HUES6 (cell line): Measurements from ENCODE around the gene STARD3.
"Not testable (repeated sequence)": the region's sequence is repeated elsewhere in the genome, so short reads cannot be mapped to it uniquely, and the experiment has no call there.

Experiments used
- H3K27ac ChIP-seq: 2 replicates; pipeline ENCODE4 v1.7.0; 2013; ENCODE audit warnings: low read depth, mild to moderate bottlenecking, low read length, inconsistent platforms
- H3K27me3 ChIP-seq: 2 replicates; pipeline ENCODE4 v1.6.1; 2013; ENCODE audit warnings: low read length; ENCODE audit not compliant: control insufficient read depth, insufficient read depth
- H3K36me3 ChIP-seq: 2 replicates; pipeline ENCODE4 v1.6.1; 2013; ENCODE audit warnings: low read length; ENCODE audit not compliant: control insufficient read depth, insufficient read depth
- H3K4me1 ChIP-seq: 2 replicates; pipeline ENCODE4 v1.6.1; 2013; ENCODE audit warnings: low read length; ENCODE audit not compliant: control insufficient read depth, insufficient read depth
- H3K4me3 ChIP-seq: 2 replicates; pipeline ENCODE4 v1.5.1; 2013; ENCODE audit warnings: low read depth, low read length
- H3K9ac ChIP-seq: one replicate; pipeline ENCODE4 v1.6.1; 2013; ENCODE audit warnings: mild to moderate bottlenecking, low read length
- H3K9me3 ChIP-seq: 2 replicates; pipeline ENCODE4 v1.6.1; 2013; ENCODE audit warnings: low read depth, low read length; ENCODE audit not compliant: control insufficient read depth, insufficient read depth

The STARD3 gene

DNA sequence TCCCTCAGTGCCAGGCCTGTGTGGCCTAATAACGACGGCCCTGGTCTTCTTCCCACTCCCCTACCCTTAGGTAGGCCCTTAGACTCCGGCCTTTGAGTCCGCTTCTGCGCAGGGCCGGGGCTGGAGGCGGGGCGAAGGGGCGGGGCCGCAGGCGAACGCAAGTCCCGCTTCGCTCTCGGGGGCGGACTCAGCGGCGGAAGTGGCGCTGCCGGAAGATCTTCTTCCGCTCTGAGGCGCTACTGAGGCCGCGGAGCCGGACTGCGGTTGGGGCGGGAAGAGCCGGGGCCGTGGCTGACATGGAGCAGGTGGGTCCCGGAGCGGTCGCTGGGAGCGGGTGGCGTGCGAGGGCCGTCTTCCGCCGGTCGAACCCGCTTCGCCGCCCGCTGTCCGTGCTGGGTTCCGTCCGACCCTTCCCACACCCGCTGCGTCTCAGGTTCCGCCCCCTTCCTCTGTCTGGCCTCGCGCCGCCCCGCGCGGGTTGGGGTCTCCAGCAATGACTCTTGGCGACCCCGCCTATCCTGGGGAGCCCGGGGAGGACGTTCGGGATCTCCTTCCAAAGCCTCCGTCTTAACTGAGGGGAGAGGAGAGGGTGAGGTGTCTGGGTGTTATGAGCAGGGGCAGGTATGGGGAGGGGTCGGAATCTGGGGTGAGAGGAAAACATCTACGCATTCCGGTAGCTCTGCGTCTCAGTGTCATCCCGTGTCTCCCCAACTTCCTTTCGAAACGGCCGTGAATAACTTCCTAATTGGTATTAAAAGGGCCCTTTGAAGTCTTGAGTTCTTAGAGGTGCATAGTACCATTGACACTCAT is at the start of gene STARD3:
Gene STARD3 (plus strand): TSS at position 218 of the 810 bp plus-strand sequence. CDS start 16,388 bp downstream, outside the sequence.
- Histone ChIP-seq H3K9ac (peak within 1 kb of the TSS; percentile 92), H3K36me3 (no peaks in the 10 kb centered on the region), H3K27ac (peak within 1 kb of the TSS; percentile 70; the same call in 1 of the 2 replicates), H3K9me3 (no peaks in the 10 kb centered on the region), H3K4me1 (peaks cover 48% of the 10 kb centered on the region), H3K27me3 (no peaks in the 10 kb centered on the region), H3K4me3 (peak within 1 kb of the TSS; percentile 93)

DNA sequence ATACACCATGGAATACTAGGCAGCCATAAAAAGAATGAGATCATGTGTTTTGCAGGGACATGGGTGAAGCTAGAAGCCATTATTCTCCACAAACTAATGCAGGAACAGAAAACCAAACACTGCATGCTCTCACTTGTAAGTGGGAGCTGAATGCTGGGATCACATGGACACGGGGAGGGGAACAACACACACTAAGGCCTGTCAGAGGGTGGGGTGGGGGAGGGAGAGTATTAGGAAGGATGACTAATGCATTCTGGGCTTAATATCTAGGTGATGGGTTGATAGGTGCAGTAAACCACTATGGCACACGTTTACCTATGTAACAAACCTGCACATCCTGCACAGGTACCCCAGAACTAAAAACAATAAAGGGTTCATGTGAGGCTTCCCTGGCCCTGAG is 46.8 kb upstream of the STARD3 start:
- H3K27me3 ChIP-seq, result peaks cover 70% of the 10 kb centered on the region
- H3K9ac ChIP-seq, H3K4me3 ChIP-seq, H3K4me1 ChIP-seq, H3K27ac ChIP-seq, H3K9me3 ChIP-seq, H3K36me3 ChIP-seq: not testable (repeated sequence)

DNA sequence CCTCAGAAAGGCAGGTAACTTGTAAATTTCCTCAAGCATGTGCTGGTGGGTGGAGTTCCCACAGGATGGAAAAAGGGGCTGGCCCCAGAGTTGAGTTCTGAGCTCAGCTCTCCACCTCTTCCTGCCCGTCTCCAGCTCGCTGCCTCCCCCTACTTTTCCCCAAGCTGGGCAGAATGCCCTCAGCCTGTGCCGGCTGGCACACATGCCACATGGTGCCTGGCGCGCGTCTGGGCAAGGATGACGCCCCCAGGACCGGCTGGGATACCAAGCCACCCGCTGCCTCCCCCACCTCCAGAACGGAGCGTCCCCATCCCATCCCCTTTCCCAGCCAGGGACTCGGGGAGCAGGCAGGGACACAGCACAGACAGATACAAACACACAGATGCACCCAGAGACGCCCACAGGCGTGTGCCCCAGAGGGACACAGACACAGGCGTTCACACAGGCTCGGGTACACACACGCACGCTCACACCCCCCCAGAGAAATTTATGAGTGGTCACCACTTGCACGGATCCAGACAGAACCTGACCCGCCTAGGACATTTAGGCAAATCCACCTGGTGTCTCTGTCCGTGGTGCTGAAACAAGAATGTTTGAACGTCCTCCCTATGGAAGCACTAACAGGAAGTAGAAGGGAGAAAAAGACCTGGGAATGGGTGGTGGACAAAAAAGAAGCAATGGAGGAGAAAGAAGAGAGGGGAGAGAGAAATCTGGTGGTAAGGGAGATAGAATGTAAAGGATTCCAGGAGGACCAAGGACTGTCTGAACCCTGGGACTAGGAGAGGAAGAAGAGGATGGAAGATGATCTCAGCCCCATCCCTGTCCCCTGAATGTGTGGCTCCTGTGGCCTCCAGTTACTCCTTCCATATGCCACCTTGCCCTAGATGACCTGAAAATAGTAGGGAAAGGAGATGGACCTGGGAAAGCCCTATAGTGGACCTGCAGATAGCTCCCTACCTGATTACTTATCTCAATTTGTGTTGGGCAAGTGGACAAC is 44.7 kb upstream of the STARD3 start:
- Histone ChIP-seq H3K4me1 (peaks cover 8% of the 10 kb centered on the region), H3K9ac (no peak overlapping the region), H3K27ac (no peak overlapping the region), H3K27me3 (peaks cover 91% of the 10 kb centered on the region), H3K9me3 (no peaks in the 10 kb centered on the region), H3K36me3 (no peaks in the 10 kb centered on the region), H3K4me3 (peak overlapping the region; percentile 41)

GRCh38 chr17:39593371-39593770 is 43.6 kb upstream of the STARD3 start:
- H3K4me3 ChIP-seq, result no peak overlapping the region
- H3K9ac ChIP-seq, result no peak overlapping the region
- H3K27ac ChIP-seq, result no peak overlapping the region
- H3K36me3 ChIP-seq, result no peaks in the 10 kb centered on the region
- peaks cover 8% of the 10 kb centered on the region for H3K4me1 ChIP-seq
- peaks cover 94% of the 10 kb centered on the region for H3K27me3 ChIP-seq
- H3K9me3 ChIP-seq, result no peaks in the 10 kb centered on the region

GRCh38 chr17:39595294-39595693 is 41.6 kb upstream of the STARD3 start:
- no peak overlapping the region for H3K9ac ChIP-seq
- H3K27ac ChIP-seq, result no peak overlapping the region
- peaks cover 99% of the 10 kb centered on the region for H3K27me3 ChIP-seq

GRCh38 chr17:39595928-39596510 is 40.9 kb upstream of the STARD3 start:
- no peak overlapping the region for H3K9ac ChIP-seq
- H3K9me3 ChIP-seq, result no peaks in the 10 kb centered on the region
- peaks cover 21% of the 10 kb centered on the region for H3K4me1 ChIP-seq
- no peaks in the 10 kb centered on the region for H3K36me3 ChIP-seq
- H3K27ac ChIP-seq, result no peak overlapping the region
- peaks cover 100% of the 10 kb centered on the region for H3K27me3 ChIP-seq
- peak overlapping the region; percentile 22; the same call in 1 of the 2 replicates for H3K4me3 ChIP-seq

More at GRCh38 chr17:39595294-39595693, 41.6 kb upstream of the STARD3 start:
- Histone ChIP-seq H3K4me3 (no peak overlapping the region), H3K36me3 (no peaks in the 10 kb centered on the region), H3K9me3 (no peaks in the 10 kb centered on the region), H3K4me1 (peaks cover 17% of the 10 kb centered on the region)

DNA sequence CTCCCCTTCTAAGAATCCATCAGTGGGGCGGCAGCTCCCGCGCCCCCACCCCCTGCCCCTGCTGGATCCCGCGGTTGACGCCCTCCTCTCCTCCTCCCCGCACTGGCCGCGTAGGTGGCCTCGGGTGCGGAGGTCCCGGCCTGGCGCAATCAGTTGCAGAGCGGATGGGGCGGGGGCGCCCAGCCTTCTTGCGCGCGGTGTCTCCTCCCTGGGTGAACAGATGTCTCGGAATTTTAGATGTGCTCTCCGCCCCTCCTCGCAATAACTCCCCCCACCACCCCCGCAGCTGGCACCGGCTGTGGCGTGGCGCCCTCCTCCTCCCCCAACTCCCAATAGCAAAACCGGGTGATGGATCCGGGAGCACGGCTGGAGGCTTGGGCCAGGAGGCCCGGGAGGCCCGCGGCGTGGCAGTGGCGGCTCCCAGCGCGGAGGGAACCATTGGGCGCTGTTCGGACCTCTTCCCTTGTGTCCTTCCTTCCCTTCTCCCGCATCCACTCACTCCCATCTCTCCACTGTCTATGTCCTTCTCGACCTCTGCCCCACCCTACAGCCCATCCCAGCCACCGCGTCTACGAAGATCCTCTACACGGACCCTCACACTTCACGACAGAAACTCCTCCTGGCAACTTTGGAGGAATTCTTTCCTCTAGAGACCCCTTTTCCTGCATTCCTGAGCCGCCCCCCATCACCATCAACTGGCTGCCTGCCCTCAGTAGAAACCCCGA is 40.2 kb upstream of the STARD3 start:
- peak overlapping the region; percentile 22 for H3K4me3 ChIP-seq
- H3K9ac ChIP-seq, result no peak overlapping the region
- peaks cover 100% of the 10 kb centered on the region for H3K27me3 ChIP-seq
- no peaks in the 10 kb centered on the region for H3K9me3 ChIP-seq
- H3K4me1 ChIP-seq, result peaks cover 23% of the 10 kb centered on the region
- H3K36me3 ChIP-seq, result no peaks in the 10 kb centered on the region
- no peak overlapping the region for H3K27ac ChIP-seq

DNA sequence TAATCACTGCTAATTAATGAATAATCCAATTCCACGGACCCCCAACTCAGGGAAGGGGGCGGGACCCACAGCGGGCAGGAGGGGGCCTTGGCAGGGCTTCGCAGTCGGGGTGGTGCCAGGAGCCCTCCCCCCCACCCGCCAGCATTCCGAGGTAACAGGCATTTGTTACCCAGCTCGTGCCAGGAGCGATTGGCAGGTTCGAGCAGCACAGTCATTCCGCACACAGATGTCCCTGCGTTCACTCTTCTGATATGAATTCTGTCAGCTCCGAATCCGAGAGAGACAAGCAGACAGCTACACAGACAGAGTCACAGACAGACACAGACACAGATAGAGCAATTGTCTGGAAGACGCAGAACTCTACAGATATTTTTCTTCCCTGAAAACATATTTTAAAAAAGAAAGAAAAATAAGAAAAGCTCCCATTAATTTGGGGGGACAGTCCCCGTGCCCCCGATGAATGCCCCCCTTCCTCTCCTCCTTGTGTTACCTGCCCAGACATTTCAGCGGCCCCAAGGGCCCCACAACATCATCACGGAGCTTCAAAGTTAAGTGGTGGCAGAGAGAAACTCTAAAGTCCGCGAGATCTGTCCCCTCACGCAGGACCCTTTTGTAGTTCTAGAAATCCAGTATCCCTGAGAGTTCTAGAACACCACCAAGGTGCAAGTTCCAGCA is 39.4 kb upstream of the STARD3 start:
- Histone ChIP-seq H3K9ac (no peak overlapping the region), H3K4me3 (no peak overlapping the region), H3K27me3 (peaks cover 100% of the 10 kb centered on the region), H3K9me3 (no peaks in the 10 kb centered on the region), H3K4me1 (peaks cover 27% of the 10 kb centered on the region), H3K36me3 (no peaks in the 10 kb centered on the region), H3K27ac (no peak overlapping the region)

GRCh38 chr17:39598047-39598481 is 38.9 kb upstream of the STARD3 start:
- peaks cover 100% of the 10 kb centered on the region for H3K27me3 ChIP-seq
- no peak overlapping the region for H3K4me3 ChIP-seq
- H3K27ac ChIP-seq, result no peak overlapping the region
- peaks cover 27% of the 10 kb centered on the region for H3K4me1 ChIP-seq
- H3K36me3 ChIP-seq, result no peaks in the 10 kb centered on the region
- H3K9ac ChIP-seq, result no peak overlapping the region
- no peaks in the 10 kb centered on the region for H3K9me3 ChIP-seq

- H3K9me3 ChIP-seq, result no peaks in the 10 kb centered on the region
- H3K9ac ChIP-seq, result no peak overlapping the region
- peaks cover 100% of the 10 kb centered on the region for H3K27me3 ChIP-seq
- H3K27ac ChIP-seq, result no peak overlapping the region
- H3K4me3 ChIP-seq, result no peak overlapping the region
- no peaks in the 10 kb centered on the region for H3K36me3 ChIP-seq
- peaks cover 31% of the 10 kb centered on the region for H3K4me1 ChIP-seq
Observed at GRCh38 chr17:39598630-39599003, 38.3 kb upstream of the STARD3 start.
